ENCODE data around the gene EVA1B.

GRCh38 chr1:36323636-36324352, at the start of gene EVA1B:
- no peak for TF ChIP-seq CTCF (IDR thresholded peaks at IDR 0.05)
- peak in 1 of 2 donors; percentile 4 for TF ChIP-seq POLR2A (IDR thresholded peaks at IDR 0.05)

All from adrenal gland (tissue), 5 donors.